SK-N-SH (cell line): ENCODE data around the gene EIF5. TPM values are rescaled to one million over a fixed set of nuclear protein-coding genes. Genes with fewer than 3 reads are reported as not detected.
A peak's percentile ranks its signal among the peaks of the same experiment; 100 is the strongest.

ENCODE experiments used
- CTCF ChIA-PET: fragments of 300-600, 350-600 bp; formaldehyde crosslinking; extraction: SDS; loops from one replicate; lab custom pipeline; 2021; lab: Yijun Ruan, JAX
- POLR2A ChIA-PET: fragments of 350-600 bp; sonication (Branson Sonifier 250); formaldehyde crosslinking; extraction: SDS; loops from one replicate; lab custom pipeline; 2020; ENCODE audit warnings: antibody characterized with exemption, inconsistent platforms; lab: Yijun Ruan, JAX
- DNase-seq: peaks from one replicate; pipeline ENCODE4 v3.0.0; 2012
- H2AFZ ChIP-seq: fragments of 200-600 bp; sonication (generic); 2 replicates; pipeline ENCODE4 v1.8.1; 2016; ENCODE audit warnings: antibody characterized with exemption, mild to moderate bottlenecking, low read depth
- H3F3A ChIP-seq: fragments of 200-600 bp; sonication (generic); replicated peaks from 2 replicates; pipeline ENCODE3; 2016; ENCODE audit warnings: antibody characterized with exemption, mild to moderate bottlenecking; ENCODE audit not compliant: insufficient read depth
- H3K27ac ChIP-seq, 2 experiments: fragments of 200-500 bp in 1 of 2; fragments of 200-600 bp in 1 of 2; sonication (Bioruptor generic) in 1 of 2; sonication (generic), shearing (Covaris generic) in 1 of 2; 2 replicates each; pipeline versions ENCODE4 v1.5.1 to v1.6.1; 2014 to 2016; ENCODE audit warnings: low read depth in 2 of 2, inconsistent platforms in 1 of 2, low read length in 1 of 2, mild to moderate bottlenecking in 1 of 2, mixed read lengths in 1 of 2
- H3K27me3 ChIP-seq: fragments of 200-600 bp; sonication (generic), shearing (Covaris generic); 2 replicates; pipeline ENCODE4 v1.6.1; 2016; ENCODE audit warnings: mixed run types; ENCODE audit not compliant: insufficient read depth
- H3K36me3 ChIP-seq, 2 experiments: fragments of 200-500 bp in 1 of 2; fragments of 200-600 bp in 1 of 2; sonication (Bioruptor generic) in 1 of 2; sonication (generic) in 1 of 2; replicated peaks in 1 of 2; 2 replicates each; pipeline versions ENCODE3 to v1.5.1; 2014 to 2016; ENCODE audit warnings: low read length in 1 of 2, mild to moderate bottlenecking in 1 of 2; ENCODE audit not compliant: insufficient read depth in 2 of 2, control insufficient read depth in 1 of 2
- H3K4me1 ChIP-seq, 2 experiments: fragments of 200-500 bp in 1 of 2; fragments of 200-600 bp in 1 of 2; sonication (Bioruptor generic) in 1 of 2; sonication (generic), shearing (Covaris generic) in 1 of 2; 2 replicates each; pipeline versions ENCODE4 v1.5.1 to v1.6.1; 2014 to 2016; ENCODE audit warnings: low read depth in 1 of 2, low read length in 1 of 2, mixed run types in 1 of 2; ENCODE audit not compliant: insufficient read depth in 2 of 2, control insufficient read depth in 1 of 2
- H3K4me2 ChIP-seq: fragments of 200-600 bp; sonication (generic), shearing (Covaris generic); 2 replicates; pipeline ENCODE4 v1.6.1; 2017; ENCODE audit warnings: mixed run types
- H3K4me3 ChIP-seq, 2 experiments: fragments of 200-500 bp in 1 of 2; fragments of 200-600 bp in 1 of 2; sonication (Bioruptor generic) in 1 of 2; sonication (generic), shearing (Covaris generic) in 1 of 2; 2 replicates each; pipeline versions ENCODE4 v1.5.1 to v1.8.1; 2014 to 2016; ENCODE audit warnings: low read depth in 2 of 2, inconsistent platforms in 1 of 2, low read length in 1 of 2, mild to moderate bottlenecking in 1 of 2, mixed read lengths in 1 of 2, moderate library complexity in 1 of 2
- H3K79me2 ChIP-seq: fragments of 200-600 bp; sonication (generic); 2 replicates; pipeline ENCODE4 v1.8.1; 2017; ENCODE audit warnings: mild to moderate bottlenecking; ENCODE audit not compliant: insufficient read depth
- H3K9ac ChIP-seq: fragments of 200-600 bp; sonication (generic); 2 replicates; pipeline ENCODE4 v1.6.1; 2017; ENCODE audit warnings: mixed run types
- H3K9me2 ChIP-seq: fragments of 200-600 bp; sonication (generic); 2 replicates; pipeline ENCODE4 v1.6.1; 2017; ENCODE audit warnings: mixed run types
- H3K9me3 ChIP-seq: fragments of 200-600 bp; sonication (generic); 2 replicates; pipeline ENCODE4 v1.6.1; 2017; ENCODE audit warnings: mixed run types, mild to moderate bottlenecking, moderate library complexity
- H4K20me1 ChIP-seq: fragments of 200-600 bp; sonication (generic); 2 replicates; pipeline ENCODE4 v1.6.1; 2017; ENCODE audit warnings: mild to moderate bottlenecking, mixed run types; ENCODE audit not compliant: insufficient read depth
- CHD2 ChIP-seq: fragments of 150-350 bp; IDR thresholded peaks from 2 replicates; pipeline ENCODE4 v1.6.1; 2018; ENCODE audit warnings: low read length; ENCODE audit not compliant: partially characterized antibody
- ELF1 ChIP-seq: IDR thresholded peaks from 2 replicates; pipeline ENCODE4 v1.4.0; 2012
- EP300 ChIP-seq, 2 experiments: IDR thresholded peaks; 2 replicates each; pipeline versions ENCODE4 v1.4.0 to v1.6.1; 2012; ENCODE audit warnings: borderline replicate concordance in 1 of 2, low read depth in 1 of 2, low read length in 1 of 2
- EZH2phosphoT487 ChIP-seq: fragments of 200-600 bp; sonication (generic); IDR thresholded peaks from 2 replicates; pipeline ENCODE4 v1.6.1; 2017; ENCODE audit warnings: low read depth, mixed run types, mild to moderate bottlenecking, antibody characterized with exemption, moderate library complexity, borderline replicate concordance
- FOSL2 ChIP-seq: IDR thresholded peaks from 2 replicates; pipeline ENCODE4 v1.4.0; 2012; ENCODE audit warnings: low read depth, mild to moderate bottlenecking, moderate library complexity, borderline replicate concordance
- FOXJ3 ChIP-seq: sonication (generic); formaldehyde crosslinking; IDR thresholded peaks from 2 replicates; pipeline ENCODE4 v1.5.1; 2020; ENCODE audit warnings: mild to moderate bottlenecking, missing genetic modification reagents
- FOXM1 ChIP-seq: IDR thresholded peaks from 2 replicates; pipeline ENCODE4 v1.4.0; 2012; ENCODE audit warnings: low read depth, mild to moderate bottlenecking
- GABPA ChIP-seq: IDR thresholded peaks from 2 replicates; pipeline ENCODE4 v1.4.0; 2012; ENCODE audit warnings: low read depth, mild to moderate bottlenecking
- GATA2 ChIP-seq: sonication (generic); formaldehyde crosslinking; IDR thresholded peaks from 2 replicates; pipeline ENCODE4 v1.5.0; 2020; ENCODE audit warnings: mild to moderate bottlenecking, missing genetic modification reagents
- JUND ChIP-seq: IDR thresholded peaks from 2 replicates; pipeline ENCODE4 v1.4.0; 2012
- MEF2A ChIP-seq: IDR thresholded peaks from 2 replicates; pipeline ENCODE4 v1.4.0; 2012; ENCODE audit warnings: low read depth, borderline replicate concordance
- MXI1 ChIP-seq: IDR thresholded peaks from 2 replicates; pipeline ENCODE4 v1.6.1; 2012; ENCODE audit warnings: mild to moderate bottlenecking, low read depth, low read length, improper control_type of control experiment
- NFIC ChIP-seq: IDR thresholded peaks from 2 replicates; pipeline ENCODE4 v1.4.0; 2012; ENCODE audit warnings: borderline replicate concordance
- NRF1 ChIP-seq: IDR thresholded peaks from 2 replicates; pipeline ENCODE4 v1.6.1; 2012; ENCODE audit warnings: low read depth, mild to moderate bottlenecking, low read length
- POLR2AphosphoS5 ChIP-seq: IDR thresholded peaks from 2 replicates; pipeline ENCODE4 v1.6.1; 2012; ENCODE audit warnings: low read depth, low read length
- RAD21 ChIP-seq: IDR thresholded peaks from 2 replicates; pipeline ENCODE4 v1.6.1; 2012; ENCODE audit warnings: mild to moderate bottlenecking, low read length
- RCOR1 ChIP-seq: fragments of 150-350 bp; IDR thresholded peaks from 2 replicates; pipeline ENCODE4 v1.6.1; 2017; ENCODE audit warnings: antibody characterized with exemption, low read length
- REST ChIP-seq: IDR thresholded peaks from 2 replicates; pipeline ENCODE4 v1.6.1; 2012; ENCODE audit warnings: mild to moderate bottlenecking, low read depth, low read length, moderate library complexity
- RXRA ChIP-seq: IDR thresholded peaks from 2 replicates; pipeline ENCODE4 v1.4.0; 2012; ENCODE audit warnings: low read depth, mild to moderate bottlenecking, borderline replicate concordance
- SIN3A ChIP-seq: IDR thresholded peaks from 2 replicates; pipeline ENCODE4 v1.6.1; 2012; ENCODE audit warnings: low read depth, mild to moderate bottlenecking, low read length, moderate library complexity, borderline replicate concordance
- SMC3 ChIP-seq: IDR thresholded peaks from 2 replicates; pipeline ENCODE4 v1.6.1; 2012; ENCODE audit warnings: low read depth, low read length, improper control_type of control experiment
- TAF1 ChIP-seq: IDR thresholded peaks from 2 replicates; pipeline ENCODE4 v1.6.1; 2012; ENCODE audit warnings: low read depth, mild to moderate bottlenecking, low read length, moderate library complexity, borderline replicate concordance
- TCF12 ChIP-seq: IDR thresholded peaks from 2 replicates; pipeline ENCODE4 v1.4.0; 2012
- TEAD4 ChIP-seq: IDR thresholded peaks from 2 replicates; pipeline ENCODE4 v1.4.0; 2012; ENCODE audit warnings: mild to moderate bottlenecking, borderline replicate concordance; ENCODE audit not compliant: insufficient read depth
- ZBTB33 ChIP-seq: IDR thresholded peaks from 2 replicates; pipeline ENCODE4 v1.4.0; 2012; ENCODE audit warnings: low read depth, borderline replicate concordance
- WGBS: methylation state at CpG from one replicate; pipeline ENCODE4 v1.1.6; 2017; ENCODE audit warnings: low lambda C conversion rate; 5-methylcytosine and 5-hydroxymethylcytosine counted together
- polyA plus RNA-seq, 3 experiments: library from polyadenylated mRNA; depleted of rRNA; stranded (reverse); fragments of >200 nt; gene quantifications; 2 replicates each; pipeline ENCODE4 v1.2.3, GENCODE V29; 2012
- TF ChIP-seq, protein P1 (sequence below): fragments of 200-600 bp; sonication (generic); IDR thresholded peaks from 2 replicates; pipeline ENCODE4 v1.6.1; 2017; ENCODE audit warnings: antibody characterized with exemption, mild to moderate bottlenecking, moderate library complexity

The EIF5 gene
- polyA plus RNA-seq, 1 of the 3 experiments (the other 2 are of a cell fraction), result 127 TPM

GRCh38 chr14:103390605-103391004 is 56.6 kb downstream of the EIF5 start (continued):
- TF ChIP-seq EP300 (IDR thresholded peaks at IDR 0.05; ENCODE audit: borderline replicate concordance in 1 of 2, low read depth in 1 of 2, low read length in 1 of 2) (no peak), NRF1 (no peak), NFIC (no peak)

- Histone ChIP-seq H3K9me2 (no peaks in the 10 kb centered on the region), H3K79me2 (peaks cover 100% of the 10 kb centered on the region), H3K4me2 (0 out of 2 replicates have a peak overlapping the region, but pooled peaks have one; percentile 13), H3F3A (peaks cover 23% of the 10 kb centered on the region), H4K20me1 (peaks cover 100% of the 10 kb centered on the region), H3K36me3 (no peaks in the 10 kb centered on the region), H3K4me1 (peaks cover 2 to 29% of the 10 kb centered on the region in 2 experiments; a peak in 2 of 4 replicates), H3K9ac (no peak overlapping the region), H3K4me3 (peak overlapping the region in 1 of 2 experiments; percentile 23; a peak in 1 of 4 replicates), H2AFZ (no peak overlapping the region), H3K9me3 (no peaks in the 10 kb centered on the region), H3K27me3 (no peaks in the 10 kb centered on the region), H3K27ac (peak overlapping the region; percentile 17 to 30; a peak in 2 of 4 replicates)
- ChIA-PET CTCF (interaction anchor here (0.6 to 3.0 kb wide), 45 partner anchors 9 to 761 kb away, joined by 3 to 48 read pairs (median 4); partner anchors contain the start of gene EIF5), POLR2A (interaction anchor here (0.6 kb wide), 2 partner anchors 61 to 93 kb away, joined by 3 read pairs; no protein-coding TSS in a partner anchor)
- WGBS, result 16% methylated on average over 4 of the region's 4 CpGs
- peak; percentile 61 for DNase-seq
- TF ChIP-seq RCOR1 (0 out of 2 replicates have a peak, but pooled peaks have one; percentile 22), FOXJ3 (CRISPR knock-in tag) (no peak), EZH2phosphoT487 (no peak), EP300 (IDR thresholded peaks at IDR 0.05; ENCODE audit: borderline replicate concordance in 1 of 2, low read depth in 1 of 2, low read length in 1 of 2) (no peak), FOXM1 (no peak), FOSL2 (no peak), RXRA (no peak), JUND (no peak), NRF1 (no peak), SMC3 (peak; percentile 20; the same call in 1 of the 2 replicates), GATA2 (CRISPR knock-in tag) (no peak), RAD21 (peak; percentile 58), REST (no peak), ZBTB33 (no peak), TAF1 (peak; percentile 38; the same call in 1 of the 2 replicates), MEF2A (no peak), ELF1 (no peak), POLR2AphosphoS5 (no peak), SIN3A (no peak), CHD2 (peak; percentile 27), NFIC (0 out of 2 replicates have a peak, but pooled peaks have one; percentile 15), GABPA (no peak), TCF12 (no peak), TEAD4 (no peak), MXI1 (no peak)
- TF ChIP-seq, protein P1, sequence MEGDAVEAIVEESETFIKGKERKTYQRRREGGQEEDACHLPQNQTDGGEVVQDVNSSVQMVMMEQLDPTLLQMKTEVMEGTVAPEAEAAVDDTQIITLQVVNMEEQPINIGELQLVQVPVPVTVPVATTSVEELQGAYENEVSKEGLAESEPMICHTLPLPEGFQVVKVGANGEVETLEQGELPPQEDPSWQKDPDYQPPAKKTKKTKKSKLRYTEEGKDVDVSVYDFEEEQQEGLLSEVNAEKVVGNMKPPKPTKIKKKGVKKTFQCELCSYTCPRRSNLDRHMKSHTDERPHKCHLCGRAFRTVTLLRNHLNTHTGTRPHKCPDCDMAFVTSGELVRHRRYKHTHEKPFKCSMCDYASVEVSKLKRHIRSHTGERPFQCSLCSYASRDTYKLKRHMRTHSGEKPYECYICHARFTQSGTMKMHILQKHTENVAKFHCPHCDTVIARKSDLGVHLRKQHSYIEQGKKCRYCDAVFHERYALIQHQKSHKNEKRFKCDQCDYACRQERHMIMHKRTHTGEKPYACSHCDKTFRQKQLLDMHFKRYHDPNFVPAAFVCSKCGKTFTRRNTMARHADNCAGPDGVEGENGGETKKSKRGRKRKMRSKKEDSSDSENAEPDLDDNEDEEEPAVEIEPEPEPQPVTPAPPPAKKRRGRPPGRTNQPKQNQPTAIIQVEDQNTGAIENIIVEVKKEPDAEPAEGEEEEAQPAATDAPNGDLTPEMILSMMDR, result peak; percentile 97
Observed at GRCh38 chr14:103391048-103391447, 57.0 kb downstream of the EIF5 start.
